Breast epithelium (tissue), 3 donors: ENCODE results near the gene PTPRN2.

Experiments
- POLR2AphosphoS5 ChIP-seq, 3 donors: sonication (generic); formaldehyde crosslinking; IDR thresholded peaks; one replicate each; pipeline ENCODE4 v1.6.1; 2017; ENCODE audit warnings: antibody characterized with exemption in 3 of 3
- TF ChIP-seq, protein P1 (sequence below), 3 donors: fragments of 450-650 bp; IDR thresholded peaks; one replicate each; pipeline ENCODE4 v1.5.1; 2016 to 2017; ENCODE audit warnings: antibody characterized with exemption in 3 of 3, mild to moderate bottlenecking in 3 of 3, moderate library complexity in 3 of 3

DNA sequence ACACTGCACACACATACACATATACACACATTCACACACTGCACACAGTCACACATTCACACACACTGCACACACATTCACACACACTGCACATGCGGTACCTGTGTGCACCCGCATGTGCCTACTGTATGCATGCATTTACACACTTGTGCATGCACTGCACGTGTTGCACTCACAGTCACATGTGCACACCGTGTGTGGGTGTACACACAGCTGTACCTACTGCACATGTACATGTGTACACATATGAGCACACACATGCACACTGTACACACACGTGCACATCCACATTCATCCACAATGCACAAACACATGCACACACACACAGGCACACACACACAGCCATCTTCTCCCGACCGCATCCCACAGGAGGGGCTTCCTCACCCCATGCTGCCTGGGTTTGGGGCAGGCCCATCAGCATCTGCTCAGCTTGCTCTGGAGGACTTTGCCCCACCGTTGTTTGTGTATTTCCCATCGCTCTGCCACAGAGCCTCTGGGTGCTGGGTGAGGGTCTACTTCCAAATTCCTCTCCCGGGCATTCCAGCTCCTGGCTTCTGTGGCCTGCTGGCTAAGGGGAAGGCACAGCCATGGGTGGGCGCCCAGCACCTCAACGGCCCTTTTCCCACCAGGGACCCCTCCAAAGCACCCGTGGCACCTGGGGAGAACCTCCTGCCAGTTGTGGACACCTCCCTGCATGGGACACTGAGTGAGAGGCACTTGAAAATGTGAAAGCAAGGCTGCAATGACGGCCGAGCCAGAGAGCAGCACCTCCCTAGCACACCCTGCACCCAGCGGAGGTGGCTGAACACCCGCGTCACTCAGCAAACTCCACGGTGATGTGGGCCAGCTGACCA, 324.3 kb downstream of the PTPRN2 start:
- TF ChIP-seq, protein P1, sequence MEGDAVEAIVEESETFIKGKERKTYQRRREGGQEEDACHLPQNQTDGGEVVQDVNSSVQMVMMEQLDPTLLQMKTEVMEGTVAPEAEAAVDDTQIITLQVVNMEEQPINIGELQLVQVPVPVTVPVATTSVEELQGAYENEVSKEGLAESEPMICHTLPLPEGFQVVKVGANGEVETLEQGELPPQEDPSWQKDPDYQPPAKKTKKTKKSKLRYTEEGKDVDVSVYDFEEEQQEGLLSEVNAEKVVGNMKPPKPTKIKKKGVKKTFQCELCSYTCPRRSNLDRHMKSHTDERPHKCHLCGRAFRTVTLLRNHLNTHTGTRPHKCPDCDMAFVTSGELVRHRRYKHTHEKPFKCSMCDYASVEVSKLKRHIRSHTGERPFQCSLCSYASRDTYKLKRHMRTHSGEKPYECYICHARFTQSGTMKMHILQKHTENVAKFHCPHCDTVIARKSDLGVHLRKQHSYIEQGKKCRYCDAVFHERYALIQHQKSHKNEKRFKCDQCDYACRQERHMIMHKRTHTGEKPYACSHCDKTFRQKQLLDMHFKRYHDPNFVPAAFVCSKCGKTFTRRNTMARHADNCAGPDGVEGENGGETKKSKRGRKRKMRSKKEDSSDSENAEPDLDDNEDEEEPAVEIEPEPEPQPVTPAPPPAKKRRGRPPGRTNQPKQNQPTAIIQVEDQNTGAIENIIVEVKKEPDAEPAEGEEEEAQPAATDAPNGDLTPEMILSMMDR (IDR thresholded peaks at IDR 0.05), result no peak
- TF ChIP-seq POLR2AphosphoS5 (IDR thresholded peaks at IDR 0.05), result no peak
